ENCODE results near the gene HDAC7.
"Not testable (repeated sequence)": the region's sequence is repeated elsewhere in the genome, so short reads cannot be mapped to it uniquely, and the experiment has no call there.

The HDAC7 gene

DNA sequence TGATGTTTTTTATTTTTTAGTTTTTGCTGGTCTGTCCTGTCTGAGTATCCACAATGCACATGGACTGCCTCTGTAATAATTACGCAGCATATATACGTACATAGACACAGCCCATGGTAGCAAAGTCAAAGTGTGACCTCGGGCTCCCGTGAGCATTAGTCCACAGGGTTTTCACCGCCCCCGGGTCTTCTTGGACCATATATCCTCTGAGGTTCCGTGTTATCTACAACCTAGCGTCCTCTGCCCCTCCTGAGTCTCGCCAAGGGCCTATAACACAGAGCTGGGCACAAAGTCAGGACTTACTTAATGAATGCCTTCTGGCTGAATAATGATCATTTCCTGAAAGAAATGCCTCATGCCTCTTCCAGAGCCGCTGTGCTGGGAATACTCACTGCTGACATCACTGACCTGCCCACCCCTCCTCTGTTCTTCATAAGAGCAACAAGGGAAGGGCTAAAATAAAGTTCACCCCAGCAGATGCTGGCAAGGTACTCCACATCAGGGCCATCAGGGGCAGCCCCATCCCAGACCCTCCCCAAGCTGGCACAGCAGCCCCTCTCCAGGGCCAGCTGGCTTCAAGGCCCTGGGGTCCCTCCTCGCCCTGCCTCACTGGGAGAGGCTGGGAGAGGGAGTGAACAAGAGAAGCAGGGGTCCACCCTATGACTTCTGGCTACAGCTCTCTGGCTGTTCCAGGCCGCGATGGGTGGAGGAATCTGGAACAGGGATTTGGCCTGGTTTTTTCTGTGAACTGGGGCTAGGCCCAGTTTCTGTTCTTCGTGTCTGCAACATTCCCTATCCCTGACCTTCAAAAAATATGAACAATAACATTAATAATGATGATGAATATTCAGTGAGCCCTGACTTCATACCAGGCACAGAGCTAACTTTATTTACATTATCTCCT is 7.9 kb downstream of the HDAC7 start:
- Histone ChIP-seq H3K4me1 (ENCODE audit: control extremely low read depth in 1 of 4, control insufficient read depth in 4 of 4, insufficient read depth in 4 of 4, low read length in 3 of 4) (peaks cover 48 to 98% (median 97%) of the 10 kb centered on the region in 4 experiments), H3K27me3 (replicated peaks in 2 of 5; ENCODE audit: control insufficient read depth in 4 of 5, insufficient read depth in 5 of 5, low read length in 4 of 5) (no peaks in the 10 kb centered on the region), H3K9me3 (ENCODE audit: control extremely low read depth in 1 of 5, control insufficient read depth in 4 of 5, insufficient read depth in 2 of 5, low read depth in 1 of 5, low read length in 4 of 5) (no peaks in the 10 kb centered on the region), H3K27ac (ENCODE audit: insufficient read depth in 1 of 2, low read depth in 1 of 2, low read length in 2 of 2, poor library complexity in 1 of 2, severe bottlenecking in 2 of 2) (peak overlapping the region; percentile 59 to 88), H3K36me3 (ENCODE audit: control insufficient read depth in 4 of 4, insufficient read depth in 4 of 4, low read length in 3 of 4) (peaks cover 0 to 10% (median 3%) of the 10 kb centered on the region in 4 experiments), H3K4me3 (ENCODE audit: control insufficient read depth in 1 of 7, extremely low read depth in 1 of 7, insufficient read depth in 4 of 7, low read depth in 2 of 7, low read length in 6 of 7) (peak overlapping the region in 3 of 7 experiments; percentile 40 to 68 (median 60))
- WGBS (ENCODE audit: insufficient coverage) = 81% methylated on average over 11 of the region's 14 CpGs
- CTCF ChIA-PET = interaction anchor here (1.2 to 49.5 kb wide), 7 partner anchors 11 to 98 kb away, joined by 4 to 1391 read pairs (median 6); no protein-coding TSS in a partner anchor
- no peak for DNase-seq
- POLR2A ChIA-PET = interaction anchor here (0.7 kb wide), 1 partner anchor 24 kb away, joined by 3 read pairs; no protein-coding TSS in a partner anchor

DNA sequence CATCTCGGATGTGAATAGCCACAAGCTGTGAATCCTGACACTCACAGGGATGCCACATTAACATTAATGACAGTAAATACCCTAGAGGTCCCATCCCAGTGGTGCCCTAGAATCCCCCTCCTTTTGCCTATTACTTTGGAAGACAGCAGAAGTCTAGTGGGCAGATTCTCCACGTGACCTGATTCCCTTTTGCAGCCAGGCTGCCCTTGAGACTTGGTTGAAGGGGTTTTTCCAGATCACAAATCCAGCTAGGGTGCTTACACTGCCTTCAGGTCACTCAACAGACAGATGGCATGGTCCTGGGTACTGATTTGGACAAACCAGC is 8.7 kb downstream of the HDAC7 start:
- no peaks in the 10 kb centered on the region for H3K27me3 ChIP-seq (replicated peaks in 2 of 5; ENCODE audit: control insufficient read depth in 4 of 5, insufficient read depth in 5 of 5, low read length in 4 of 5)
- peaks cover 0 to 10% (median 3%) of the 10 kb centered on the region in 4 experiments for H3K36me3 ChIP-seq (ENCODE audit: control insufficient read depth in 4 of 4, insufficient read depth in 4 of 4, low read length in 3 of 4)
- ChIA-PET POLR2A (interaction anchor here (0.7 kb wide), 1 partner anchor 25 kb away, joined by 3 read pairs; no protein-coding TSS in a partner anchor), CTCF (interaction anchor here (1.9 to 49.5 kb wide), 5 partner anchors 7 to 33 kb away, joined by 6 to 1391 read pairs (median 33); partner anchors contain the start of gene HDAC7)
- H3K9me3 ChIP-seq (ENCODE audit: control extremely low read depth in 1 of 5, control insufficient read depth in 4 of 5, insufficient read depth in 2 of 5, low read depth in 1 of 5, low read length in 4 of 5) = no peaks in the 10 kb centered on the region
- peaks cover 50 to 98% (median 97%) of the 10 kb centered on the region in 4 experiments for H3K4me1 ChIP-seq (ENCODE audit: control extremely low read depth in 1 of 4, control insufficient read depth in 4 of 4, insufficient read depth in 4 of 4, low read length in 3 of 4)
- peak overlapping the region; percentile 59 to 88 for H3K27ac ChIP-seq (ENCODE audit: insufficient read depth in 1 of 2, low read depth in 1 of 2, low read length in 2 of 2, poor library complexity in 1 of 2, severe bottlenecking in 2 of 2)
- H3K4me3 ChIP-seq (ENCODE audit: control insufficient read depth in 1 of 7, extremely low read depth in 1 of 7, insufficient read depth in 4 of 7, low read depth in 2 of 7, low read length in 6 of 7) = peak overlapping the region in 2 of 7 experiments; percentile 16 to 49
- WGBS (ENCODE audit: insufficient coverage) = 44% methylated on average over 1 of the region's 2 CpGs
- DNase-seq = no peak

DNA sequence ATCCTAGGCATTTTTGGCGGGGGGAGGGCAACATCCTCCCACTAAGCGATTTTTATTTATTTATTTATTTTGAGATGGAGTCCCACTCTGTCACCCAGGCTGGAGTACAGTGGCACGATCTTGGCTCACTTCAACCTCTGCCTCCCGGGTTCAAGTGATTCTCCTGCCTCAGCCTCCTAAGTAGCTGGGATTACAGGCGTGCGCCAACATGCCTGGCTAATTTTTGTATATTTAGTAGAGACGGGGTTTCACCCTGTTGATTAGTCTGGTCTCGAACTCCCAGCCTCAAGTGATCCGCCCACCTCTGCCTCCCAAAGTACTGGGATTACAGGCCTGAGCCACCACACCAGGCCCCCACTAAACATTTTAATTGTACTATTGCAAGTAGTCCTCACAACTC is 10.2 kb downstream of the HDAC7 start:
- Histone ChIP-seq H3K36me3 (ENCODE audit: control insufficient read depth in 4 of 4, insufficient read depth in 4 of 4, low read length in 3 of 4) (peaks cover 0 to 11% (median 4%) of the 10 kb centered on the region in 4 experiments), H3K4me1 (ENCODE audit: control extremely low read depth in 1 of 4, control insufficient read depth in 4 of 4, insufficient read depth in 4 of 4, low read length in 3 of 4) (peaks cover 46 to 98% (median 98%) of the 10 kb centered on the region in 4 experiments), H3K27ac (ENCODE audit: insufficient read depth in 1 of 2, low read depth in 1 of 2, low read length in 2 of 2, poor library complexity in 1 of 2, severe bottlenecking in 2 of 2) (peak overlapping the region in 1 of 2 experiments; percentile 88)
- H3K27me3 ChIP-seq (replicated peaks in 2 of 5; ENCODE audit: control insufficient read depth in 4 of 5, insufficient read depth in 5 of 5, low read length in 4 of 5); DNase-seq; H3K4me3 ChIP-seq (ENCODE audit: control insufficient read depth in 1 of 7, extremely low read depth in 1 of 7, insufficient read depth in 4 of 7, low read depth in 2 of 7, low read length in 6 of 7); H3K9me3 ChIP-seq (ENCODE audit: control extremely low read depth in 1 of 5, control insufficient read depth in 4 of 5, insufficient read depth in 2 of 5, low read depth in 1 of 5, low read length in 4 of 5): not testable (repeated sequence)
- WGBS (ENCODE audit: insufficient coverage) = 89% methylated on average over 4 of the region's 9 CpGs
- ChIA-PET POLR2A (interaction anchor here (2.8 kb wide), 1 partner anchor 8 kb away, joined by 21 read pairs; no protein-coding TSS in a partner anchor), CTCF (interaction anchor here (1.0 to 49.5 kb wide), 6 partner anchors 8 to 65 kb away, joined by 3 to 1391 read pairs (median 14); partner anchors contain the start of gene HDAC7)

- Histone ChIP-seq H3K4me1 (ENCODE audit: control extremely low read depth in 1 of 4, control insufficient read depth in 4 of 4, insufficient read depth in 4 of 4, low read length in 3 of 4) (peaks cover 44 to 98% (median 98%) of the 10 kb centered on the region in 4 experiments), H3K36me3 (ENCODE audit: control insufficient read depth in 4 of 4, insufficient read depth in 4 of 4, low read length in 3 of 4) (peaks cover 0 to 11% (median 6%) of the 10 kb centered on the region in 4 experiments), H3K4me3 (ENCODE audit: control insufficient read depth in 1 of 7, extremely low read depth in 1 of 7, insufficient read depth in 4 of 7, low read depth in 2 of 7, low read length in 6 of 7) (peak overlapping the region in 6 of 7 experiments; percentile 5 to 58 (median 44)), H3K27ac (ENCODE audit: insufficient read depth in 1 of 2, low read depth in 1 of 2, low read length in 2 of 2, poor library complexity in 1 of 2, severe bottlenecking in 2 of 2) (peak overlapping the region; percentile 74 to 89), H3K27me3 (replicated peaks in 2 of 5; ENCODE audit: control insufficient read depth in 4 of 5, insufficient read depth in 5 of 5, low read length in 4 of 5) (no peaks in the 10 kb centered on the region), H3K9me3 (ENCODE audit: control extremely low read depth in 1 of 5, control insufficient read depth in 4 of 5, insufficient read depth in 2 of 5, low read depth in 1 of 5, low read length in 4 of 5) (no peaks in the 10 kb centered on the region)
- ChIA-PET CTCF (interaction anchor here (0.7 to 49.5 kb wide), 16 partner anchors 9 to 101 kb away, joined by 3 to 1391 read pairs (median 8); partner anchors contain the start of genes HDAC7 and SLC48A1), POLR2A (interaction anchor here (0.8 to 2.8 kb wide), 5 partner anchors 9 to 53 kb away, joined by 3 to 21 read pairs (median 4); partner anchors contain the start of gene HDAC7)
- DNase-seq = peak in 2 of 3 donors; percentile 68 to 77
- WGBS (ENCODE audit: insufficient coverage) = 18% methylated on average over 7 of the region's 9 CpGs
These were observed 10.9 kb downstream of the HDAC7 start for GRCh38 chr12:47808574-47809365.

DNA sequence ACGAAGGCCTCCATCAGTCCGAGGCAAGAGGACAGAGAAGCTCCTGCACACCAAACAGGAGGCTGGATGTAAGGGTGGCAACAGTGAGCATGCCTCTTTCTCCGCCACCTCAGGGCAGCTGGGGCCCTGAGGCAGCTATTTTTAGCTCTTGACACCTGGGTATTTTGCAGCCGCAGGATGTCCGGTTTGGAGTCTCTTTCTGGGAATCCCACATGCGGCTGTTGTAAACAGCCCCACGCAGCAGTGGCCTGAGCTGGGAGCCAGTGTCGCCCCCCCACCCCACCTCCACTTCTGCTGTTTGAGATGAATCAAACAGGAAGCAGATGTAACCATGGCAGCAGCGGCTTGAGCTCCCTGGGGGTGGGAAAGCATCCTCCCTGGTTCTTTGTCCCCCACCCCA is 11.7 kb downstream of the HDAC7 start:
- POLR2A ChIA-PET = interaction anchor here (0.6 to 2.8 kb wide), 7 partner anchors 8 to 75 kb away, joined by 3 to 21 read pairs (median 4); partner anchors contain the start of gene HDAC7
- Histone ChIP-seq H3K27ac (ENCODE audit: insufficient read depth in 1 of 2, low read depth in 1 of 2, low read length in 2 of 2, poor library complexity in 1 of 2, severe bottlenecking in 2 of 2) (peak overlapping the region; percentile 74 to 89), H3K9me3 (ENCODE audit: control extremely low read depth in 1 of 5, control insufficient read depth in 4 of 5, insufficient read depth in 2 of 5, low read depth in 1 of 5, low read length in 4 of 5) (no peaks in the 10 kb centered on the region), H3K4me1 (ENCODE audit: control extremely low read depth in 1 of 4, control insufficient read depth in 4 of 4, insufficient read depth in 4 of 4, low read length in 3 of 4) (peaks cover 44 to 98% (median 98%) of the 10 kb centered on the region in 4 experiments), H3K36me3 (ENCODE audit: control insufficient read depth in 4 of 4, insufficient read depth in 4 of 4, low read length in 3 of 4) (peaks cover 0 to 11% (median 5%) of the 10 kb centered on the region in 4 experiments), H3K27me3 (replicated peaks in 2 of 5; ENCODE audit: control insufficient read depth in 4 of 5, insufficient read depth in 5 of 5, low read length in 4 of 5) (no peaks in the 10 kb centered on the region), H3K4me3 (ENCODE audit: control insufficient read depth in 1 of 7, extremely low read depth in 1 of 7, insufficient read depth in 4 of 7, low read depth in 2 of 7, low read length in 6 of 7) (peak overlapping the region in 5 of 7 experiments; percentile 5 to 58 (median 40))
- CTCF ChIA-PET = interaction anchor here (0.7 to 49.5 kb wide), 20 partner anchors 8 to 100 kb away, joined by 3 to 1391 read pairs (median 8); partner anchors contain the start of genes HDAC7 and SLC48A1
- 1% methylated on average over 6 of the region's 9 CpGs for WGBS (ENCODE audit: insufficient coverage)
- peak; percentile 69 to 92 (median 90) for DNase-seq

GRCh38 chr12:47807338-47807737 is 12.4 kb downstream of the HDAC7 start:
- Histone ChIP-seq H3K4me1 (ENCODE audit: control extremely low read depth in 1 of 4, control insufficient read depth in 4 of 4, insufficient read depth in 4 of 4, low read length in 3 of 4) (peaks cover 45 to 100% (median 100%) of the 10 kb centered on the region in 4 experiments), H3K9me3 (ENCODE audit: control extremely low read depth in 1 of 5, control insufficient read depth in 4 of 5, insufficient read depth in 2 of 5, low read depth in 1 of 5, low read length in 4 of 5) (no peaks in the 10 kb centered on the region), H3K27ac (ENCODE audit: insufficient read depth in 1 of 2, low read depth in 1 of 2, low read length in 2 of 2, poor library complexity in 1 of 2, severe bottlenecking in 2 of 2) (peak overlapping the region; percentile 74 to 89), H3K36me3 (ENCODE audit: control insufficient read depth in 4 of 4, insufficient read depth in 4 of 4, low read length in 3 of 4) (peaks cover 0 to 11% (median 5%) of the 10 kb centered on the region in 4 experiments), H3K4me3 (ENCODE audit: control insufficient read depth in 1 of 7, extremely low read depth in 1 of 7, insufficient read depth in 4 of 7, low read depth in 2 of 7, low read length in 6 of 7) (peak overlapping the region in 5 of 7 experiments; percentile 6 to 58 (median 40)), H3K27me3 (replicated peaks in 2 of 5; ENCODE audit: control insufficient read depth in 4 of 5, insufficient read depth in 5 of 5, low read length in 4 of 5) (no peaks in the 10 kb centered on the region)
- ChIA-PET POLR2A (interaction anchor here (0.6 to 2.8 kb wide), 6 partner anchors 7 to 74 kb away, joined by 3 to 21 read pairs (median 4); partner anchors contain the start of gene HDAC7), CTCF (interaction anchor here (0.9 to 49.5 kb wide), 17 partner anchors 8 to 100 kb away, joined by 3 to 1391 read pairs (median 8); partner anchors contain the start of genes HDAC7 and SLC48A1)
- WGBS (ENCODE audit: insufficient coverage) = 76% methylated on average over 4 of the region's 5 CpGs
- no peak for DNase-seq
